Activated CD4-positive, alpha-beta memory T cell treated with anti-CD3 and anti-CD28 coated beads for 36 hours (primary cell): ENCODE results near the gene NISCH. TPM values are rescaled to one million over a fixed set of nuclear protein-coding genes. Genes with fewer than 3 reads are reported as not detected.
A peak's percentile ranks its signal among the peaks of the same experiment; 100 is the strongest.

Source experiments
- CTCF ChIA-PET: fragments of 350-600 bp; sonication (Branson Sonifier 250); formaldehyde crosslinking; loops from one replicate; lab custom pipeline; 2021; ENCODE audit warnings: antibody characterized with exemption, inconsistent platforms; lab: Charles Lee
- POLR2A ChIA-PET: fragments of 350-600 bp; sonication (Branson Sonifier 250); formaldehyde crosslinking; loops from one replicate; lab custom pipeline; 2021; ENCODE audit warnings: antibody characterized with exemption; lab: Charles Lee
- DNase-seq: peaks from one replicate; pipeline ENCODE4 v3.0.0-alpha.2; 2020
- H3K27ac Mint-ChIP-seq: one replicate; pipeline ENCODE4 v1.8.0; 2021; ENCODE audit warnings: mixed read lengths
- H3K27me3 Mint-ChIP-seq: one replicate; pipeline ENCODE4 v1.8.0; 2021; ENCODE audit warnings: mixed read lengths
- H3K36me3 Mint-ChIP-seq: one replicate; pipeline ENCODE4 v1.8.0; 2021; ENCODE audit warnings: mixed read lengths
- H3K4me1 Mint-ChIP-seq: one replicate; pipeline ENCODE4 v1.8.0; 2021; ENCODE audit warnings: low read depth, mixed read lengths
- H3K4me3 Mint-ChIP-seq: one replicate; pipeline ENCODE4 v1.8.0; 2021; ENCODE audit warnings: mild to moderate bottlenecking, mixed read lengths
- H3K9me3 Mint-ChIP-seq: one replicate; pipeline ENCODE4 v1.8.0; 2021; ENCODE audit warnings: mixed read lengths
- intact Hi-C: fragments of 100-400 bp; cut with micrococcal nuclease; formaldehyde crosslinking; loops from one replicate; pipeline ENCODE4 v1.15.1; 2023
- total RNA-seq, 2 experiments: library from RNA; stranded (reverse); gene quantifications; one replicate each; pipeline ENCODE4 v1.2.3, GENCODE V29; 2021

NISCH gene
- 10 to 100 TPM; 50.8 to 60.2 TPM for total RNA-seq

DNA sequence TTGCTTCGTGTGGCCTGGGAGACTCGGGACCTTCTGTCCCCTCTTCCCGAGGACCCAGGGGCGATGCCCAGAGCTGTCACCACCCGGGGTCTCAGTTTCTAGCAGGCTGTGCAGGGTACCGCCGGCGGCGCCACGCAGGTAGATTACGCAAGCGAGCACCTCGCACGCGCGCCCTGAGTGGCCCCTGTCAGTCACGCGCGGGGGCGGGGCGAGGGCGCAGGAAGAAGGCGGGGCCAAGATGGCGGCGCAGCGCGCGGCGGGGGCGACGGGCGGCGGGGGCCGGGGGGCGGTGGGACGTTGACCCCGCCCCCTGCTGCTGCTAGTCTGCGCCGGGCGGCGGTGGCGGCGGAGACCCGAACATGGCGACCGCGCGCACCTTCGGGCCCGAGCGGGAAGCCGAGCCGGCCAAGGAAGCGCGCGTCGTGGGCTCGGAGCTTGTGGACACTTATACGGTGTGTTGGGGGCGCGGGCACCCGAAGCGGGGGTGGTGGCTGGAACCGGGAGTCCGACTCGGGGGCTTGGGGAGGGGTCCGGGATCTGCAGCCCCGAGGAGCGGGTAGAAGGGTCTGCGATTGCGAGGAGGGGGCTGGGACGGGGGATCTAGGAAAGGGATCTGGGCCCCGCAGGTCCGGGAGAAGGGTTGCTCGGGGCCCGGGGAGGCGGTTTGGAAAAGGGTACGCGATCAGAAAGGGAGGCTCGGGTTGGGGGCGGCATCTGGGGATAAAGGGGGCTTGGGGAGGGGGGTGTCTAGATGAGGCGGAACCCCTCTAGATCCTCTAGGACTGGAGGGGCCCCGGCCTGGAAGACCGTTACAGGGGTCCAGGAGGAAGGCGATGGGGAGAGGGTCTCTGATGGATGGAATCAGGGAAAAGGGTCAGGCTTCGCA lies at the start of gene NISCH:
Gene NISCH, plus strand, starts transcription at position 322 of the 886 bp plus-strand sequence. Its CDS starts 38 bp downstream, at position 360.
- peak within 1 kb of the TSS; percentile 89 for H3K4me3 Mint-ChIP-seq
- H3K27me3 Mint-ChIP-seq = no peaks in the 10 kb centered on the region
- ChIA-PET CTCF (interaction anchor here (1.4 to 2.7 kb wide), 2 partner anchors 9 to 43 kb away, joined by 5 to 12 read pairs; no protein-coding TSS in a partner anchor), POLR2A (interaction anchor here (0.7 kb wide), 1 partner anchor 36 kb away, joined by 3 read pairs; no protein-coding TSS in a partner anchor)
- peak within 1 kb of the TSS; percentile 87 for H3K27ac Mint-ChIP-seq
- H3K9me3 Mint-ChIP-seq = no peaks in the 10 kb centered on the region
- intact Hi-C loops = loop anchor here (1.0 to 5.0 kb wide), 3 partner anchors 81 to 252 kb away; partner anchors contain the start of genes GLT8D1, GNL3, PBRM1 and SPCS1
- DNase-seq = peak; percentile 97
- peaks cover 35% of the 10 kb centered on the region for H3K4me1 Mint-ChIP-seq
- H3K36me3 Mint-ChIP-seq = peaks cover 17% of the 10 kb centered on the region

DNA sequence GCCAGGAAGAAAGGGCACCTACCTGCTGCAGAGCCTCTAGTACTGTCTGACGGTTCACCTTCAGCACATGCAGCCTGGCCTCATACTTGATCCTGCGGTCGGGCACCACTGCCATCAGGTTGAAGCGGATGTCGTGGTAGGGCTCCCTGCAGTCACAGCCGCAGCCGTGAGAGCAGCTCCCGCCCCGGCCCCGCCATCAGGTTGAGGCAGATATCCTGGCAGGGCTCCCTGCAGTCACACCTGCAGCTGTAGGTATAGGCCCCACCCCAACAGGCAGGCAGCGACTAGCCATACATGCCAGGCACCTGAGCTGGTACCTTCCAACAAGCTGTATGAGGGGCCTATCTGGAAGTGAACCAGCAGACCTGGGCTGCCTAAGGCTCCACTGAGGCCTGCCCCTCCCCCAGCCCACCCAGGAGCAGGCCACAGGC lies 49.2 kb upstream of the NISCH start:
- ChIA-PET CTCF (interaction anchor here (1.1 to 1.2 kb wide), 2 partner anchors 42 to 67 kb away, joined by 3 to 6 read pairs; no protein-coding TSS in a partner anchor), POLR2A (no interaction called here)
- intact Hi-C loops = no loop called here
- Mint-ChIP-seq H3K4me1 (peaks cover 16% of the 10 kb centered on the region), H3K27ac (no peak overlapping the region), H3K4me3 (no peak overlapping the region), H3K27me3 (no peaks in the 10 kb centered on the region), H3K9me3 (no peaks in the 10 kb centered on the region), H3K36me3 (peaks cover 39% of the 10 kb centered on the region)
- no peak for DNase-seq

DNA sequence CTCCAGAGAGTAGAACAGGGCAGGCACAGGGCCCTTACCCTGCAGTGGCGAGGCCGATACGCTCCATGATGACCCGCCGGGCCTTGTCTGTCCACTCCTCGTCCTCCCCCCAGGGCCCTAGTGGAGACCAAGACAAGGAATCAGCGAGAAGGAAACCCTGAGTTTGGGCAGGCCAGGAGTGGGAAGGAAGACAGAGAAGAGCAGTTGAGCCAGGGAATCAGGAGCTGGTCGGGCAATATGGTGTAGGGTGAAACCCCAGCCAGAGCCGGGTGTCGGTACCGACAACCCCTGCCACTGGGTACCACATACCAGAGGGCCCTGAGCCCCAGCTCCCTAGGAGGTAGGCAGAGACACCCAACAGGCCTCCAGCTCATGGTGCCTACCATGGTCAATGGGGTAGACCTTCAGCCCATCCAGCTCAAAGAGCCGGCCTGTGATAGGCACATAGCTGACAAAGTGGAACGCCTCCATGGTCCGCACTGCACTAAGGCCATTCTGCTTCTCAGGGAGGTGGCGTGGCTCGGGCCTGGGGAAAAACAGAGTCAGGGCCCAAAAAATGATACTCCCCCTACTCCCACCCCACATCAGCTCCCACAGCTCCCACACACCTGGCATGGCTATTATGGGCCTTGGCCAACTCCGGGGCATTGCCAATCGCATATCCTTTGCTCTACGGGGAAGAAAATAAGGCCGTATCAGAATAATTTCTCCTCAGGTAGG lies 48.5 kb upstream of the NISCH start:
- CTCF ChIA-PET = interaction anchor here (1.1 kb wide), 1 partner anchor 41 kb away, joined by 3 read pairs; no protein-coding TSS in a partner anchor
- H3K27ac Mint-ChIP-seq = no peak overlapping the region
- POLR2A ChIA-PET = no interaction called here
- no peaks in the 10 kb centered on the region for H3K27me3 Mint-ChIP-seq
- peaks cover 22% of the 10 kb centered on the region for H3K4me1 Mint-ChIP-seq
- no peak overlapping the region for H3K4me3 Mint-ChIP-seq
- H3K9me3 Mint-ChIP-seq = no peaks in the 10 kb centered on the region
- peaks cover 39% of the 10 kb centered on the region for H3K36me3 Mint-ChIP-seq
- intact Hi-C loops = no loop called here
- DNase-seq = no peak

DNA sequence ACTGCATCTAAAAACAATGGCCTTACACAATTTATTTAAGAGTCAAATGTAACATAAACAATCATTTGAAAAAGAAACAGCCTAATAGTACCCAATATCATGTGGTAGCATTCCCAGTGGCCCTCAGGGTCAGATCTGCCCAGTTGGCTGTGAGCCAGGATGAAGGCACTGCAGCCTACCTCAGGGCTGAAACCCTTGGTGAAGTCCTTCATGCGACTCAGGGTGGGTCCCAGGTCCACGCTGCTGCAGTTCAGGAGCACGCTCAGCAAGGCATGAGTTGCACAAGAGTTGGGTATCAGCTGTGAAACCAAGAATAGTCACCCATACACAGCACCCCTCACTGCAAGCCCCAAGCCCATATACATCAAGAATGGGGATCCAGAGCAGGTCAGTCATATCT lies 47.6 kb upstream of the NISCH start:
- Mint-ChIP-seq H3K9me3 (no peaks in the 10 kb centered on the region), H3K36me3 (peaks cover 39% of the 10 kb centered on the region), H3K27ac (no peak overlapping the region), H3K27me3 (no peaks in the 10 kb centered on the region), H3K4me1 (peaks cover 24% of the 10 kb centered on the region), H3K4me3 (peak overlapping the region; percentile 84)
- ChIA-PET POLR2A (no interaction called here), CTCF (no interaction called here)
- intact Hi-C loops = no loop called here
- DNase-seq = no peak

DNA sequence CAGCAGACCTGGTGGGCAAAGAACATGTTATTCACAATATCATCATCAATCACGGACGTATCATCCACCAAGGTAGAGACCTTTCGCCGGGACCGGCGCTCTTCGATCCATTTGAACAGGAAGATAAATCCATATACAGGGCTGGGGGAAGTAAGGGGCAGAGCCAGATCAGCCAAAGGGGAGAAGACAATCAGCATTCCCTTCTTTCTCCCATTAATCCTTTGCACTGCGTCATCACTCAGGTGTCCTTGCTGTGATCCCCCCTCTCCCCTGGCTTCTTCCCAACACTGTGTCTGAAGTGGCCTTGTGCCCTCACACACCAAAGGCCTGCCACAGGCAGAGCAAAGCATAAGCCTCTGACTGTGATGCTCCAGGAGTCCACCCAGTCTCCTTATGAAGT lies 46.9 kb upstream of the NISCH start:
- DNase-seq = no peak
- ChIA-PET CTCF (no interaction called here), POLR2A (no interaction called here)
- Mint-ChIP-seq H3K4me1 (peaks cover 24% of the 10 kb centered on the region), H3K27ac (peak overlapping the region; percentile 89), H3K4me3 (peak overlapping the region; percentile 84), H3K36me3 (peaks cover 34% of the 10 kb centered on the region), H3K9me3 (no peaks in the 10 kb centered on the region), H3K27me3 (no peaks in the 10 kb centered on the region)
- intact Hi-C loops = no loop called here

DNA sequence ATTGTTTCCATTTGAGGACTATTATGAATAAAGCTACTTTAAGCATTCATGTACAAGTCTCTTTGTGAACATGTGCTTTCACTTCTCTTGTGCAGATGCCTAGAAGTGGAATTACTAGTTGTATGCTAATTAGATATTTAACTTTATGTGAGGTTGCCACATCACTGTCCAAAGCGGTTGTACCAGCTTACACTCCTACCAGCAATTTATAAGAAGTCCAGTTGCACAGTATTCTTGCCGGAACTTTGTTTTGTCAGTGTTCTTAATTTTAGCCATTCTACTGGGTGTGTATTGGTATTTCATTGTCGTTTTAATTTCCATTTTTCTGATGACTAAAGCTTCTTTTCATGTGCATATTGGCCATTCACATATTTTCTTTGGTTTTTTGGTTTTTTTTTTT lies 39.6 kb upstream of the NISCH start:
- ChIA-PET CTCF (interaction anchor here (1.0 to 1.3 kb wide), 2 partner anchors 31 to 32 kb away, joined by 3 to 5 read pairs; no protein-coding TSS in a partner anchor), POLR2A (no interaction called here)
- Mint-ChIP-seq H3K4me3 (no peak overlapping the region), H3K36me3 (peaks cover 6% of the 10 kb centered on the region), H3K9me3 (no peaks in the 10 kb centered on the region), H3K27me3 (no peaks in the 10 kb centered on the region), H3K27ac (no peak overlapping the region), H3K4me1 (peaks cover 9% of the 10 kb centered on the region)
- intact Hi-C loops = no loop called here
- no peak for DNase-seq

DNA sequence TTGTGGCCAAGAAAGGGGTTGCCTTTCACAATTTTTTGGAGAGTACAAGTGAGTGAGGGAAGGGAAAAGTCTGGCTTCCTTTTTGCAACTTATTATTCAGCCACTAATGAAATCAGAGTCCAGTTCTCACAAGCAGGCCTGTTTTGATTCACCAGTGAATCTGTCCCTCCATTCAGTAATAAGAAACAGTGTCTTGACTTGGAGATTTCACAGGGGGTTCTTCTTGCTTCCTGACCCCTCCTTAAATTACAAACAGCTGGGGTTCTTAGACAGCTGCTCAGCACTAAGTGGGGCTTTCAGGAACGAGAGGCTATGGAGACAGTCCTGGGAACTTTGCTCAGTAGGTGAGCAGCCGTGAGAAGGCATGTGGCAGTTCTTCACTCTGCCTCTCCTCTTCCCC lies 35.0 kb upstream of the NISCH start:
- no peak overlapping the region for H3K27ac Mint-ChIP-seq
- ChIA-PET CTCF (interaction anchor here (1.3 to 3.6 kb wide), 4 partner anchors 8 to 25 kb away, joined by 3 to 19 read pairs (median 5); partner anchors contain the start of gene SEMA3G), POLR2A (no interaction called here)
- no peak for DNase-seq
- H3K27me3 Mint-ChIP-seq = no peaks in the 10 kb centered on the region
- no peak overlapping the region for H3K4me3 Mint-ChIP-seq
- H3K9me3 Mint-ChIP-seq = no peaks in the 10 kb centered on the region
- peaks cover 2% of the 10 kb centered on the region for H3K4me1 Mint-ChIP-seq
- intact Hi-C loops = no loop called here
- peaks cover 1% of the 10 kb centered on the region for H3K36me3 Mint-ChIP-seq

DNA sequence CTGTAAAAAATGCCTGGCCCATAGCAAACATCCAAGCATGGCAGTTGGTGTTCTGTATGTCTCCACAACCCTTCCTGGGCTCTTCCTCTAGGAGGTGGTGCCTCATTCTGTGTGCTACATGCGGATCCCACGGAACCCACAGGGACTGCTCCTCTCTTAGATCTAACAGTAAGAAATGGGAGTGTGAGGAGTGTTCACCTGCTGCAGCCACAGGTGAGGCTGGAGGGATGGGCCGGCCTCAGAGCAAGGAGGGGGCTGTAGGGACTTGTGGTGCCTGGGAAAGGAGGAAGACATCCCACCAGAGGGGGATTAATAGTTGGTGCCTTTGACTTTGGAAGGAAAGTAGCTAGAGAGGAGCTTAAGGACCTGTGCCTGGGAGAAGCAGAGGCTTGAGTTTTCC lies 32.7 kb upstream of the NISCH start:
- Mint-ChIP-seq H3K4me3 (no peak overlapping the region), H3K27ac (no peak overlapping the region), H3K4me1 (no peaks in the 10 kb centered on the region), H3K9me3 (no peaks in the 10 kb centered on the region), H3K27me3 (no peaks in the 10 kb centered on the region), H3K36me3 (peaks cover 1% of the 10 kb centered on the region)
- intact Hi-C loops = no loop called here
- CTCF ChIA-PET = interaction anchor here (0.7 kb wide), 1 partner anchor 10 kb away, joined by 4 read pairs; no protein-coding TSS in a partner anchor
- POLR2A ChIA-PET = no interaction called here
- DNase-seq = no peak

DNA sequence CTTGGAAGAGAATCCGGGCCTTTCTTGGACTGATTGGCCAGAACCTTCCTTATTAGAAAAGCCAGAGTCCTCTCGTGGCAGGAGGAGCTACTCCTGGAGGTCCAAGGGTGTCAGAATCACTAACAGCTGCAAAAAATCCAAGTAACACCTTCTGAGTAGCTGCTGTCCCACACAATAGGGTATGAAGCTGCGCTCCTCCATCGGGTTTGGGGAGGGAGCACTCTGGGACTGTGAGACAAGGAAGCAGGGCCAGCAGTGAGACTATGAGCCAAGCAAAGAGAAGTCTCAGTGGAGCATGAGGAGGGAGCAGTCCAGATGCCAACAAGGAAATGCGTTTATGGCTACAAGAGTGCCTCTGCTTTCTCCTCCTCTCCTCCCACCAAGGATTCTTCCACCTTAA lies 32.2 kb upstream of the NISCH start:
- POLR2A ChIA-PET = no interaction called here
- Mint-ChIP-seq H3K36me3 (peaks cover 1% of the 10 kb centered on the region), H3K4me3 (no peak overlapping the region), H3K9me3 (no peaks in the 10 kb centered on the region), H3K27me3 (no peaks in the 10 kb centered on the region), H3K27ac (no peak overlapping the region), H3K4me1 (no peaks in the 10 kb centered on the region)
- DNase-seq = no peak
- intact Hi-C loops = no loop called here
- CTCF ChIA-PET = interaction anchor here (0.7 kb wide), 1 partner anchor 11 kb away, joined by 4 read pairs; no protein-coding TSS in a partner anchor

DNA sequence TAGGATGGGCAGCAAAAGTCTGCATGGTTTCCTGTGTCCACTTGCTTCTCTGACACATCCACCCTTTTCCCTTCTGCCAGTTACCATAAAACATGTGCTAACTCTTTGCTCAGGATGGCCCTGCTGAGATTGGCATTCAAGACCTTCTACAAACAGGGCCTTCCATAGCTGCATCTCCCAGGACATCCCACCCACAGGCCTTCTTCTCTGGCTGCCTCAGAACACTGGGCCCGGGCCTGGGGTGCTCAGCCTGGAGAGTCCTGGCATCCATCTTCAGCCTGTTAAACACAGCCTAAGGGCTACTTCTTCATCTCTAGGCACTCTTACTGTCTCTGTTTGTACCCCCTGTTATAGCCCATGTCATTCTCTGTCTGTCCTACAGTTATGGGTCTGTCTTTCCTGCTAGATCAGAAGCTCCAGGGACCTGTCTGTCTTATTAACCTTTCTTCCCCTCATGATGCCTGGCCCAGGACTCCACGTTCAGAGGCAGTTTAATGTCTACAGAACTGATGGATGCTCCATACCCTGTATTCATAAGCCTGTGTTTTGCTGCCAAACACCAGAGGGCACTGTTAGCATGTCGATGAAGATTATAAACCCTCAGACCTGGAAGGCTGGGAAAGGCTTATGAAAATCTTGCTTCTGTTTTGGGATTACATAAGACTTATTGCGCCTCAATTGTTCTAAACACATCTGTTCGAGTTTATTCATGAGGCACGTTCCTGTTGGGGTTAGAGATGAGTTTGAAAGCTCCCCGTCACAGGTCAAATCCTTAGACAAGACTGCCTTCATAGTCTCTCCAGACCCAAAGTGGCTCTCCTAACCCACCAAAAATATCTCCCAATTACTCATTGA lies 27.0 kb upstream of the NISCH start:
- Mint-ChIP-seq H3K4me3 (no peak overlapping the region), H3K9me3 (no peaks in the 10 kb centered on the region), H3K4me1 (peaks cover 3% of the 10 kb centered on the region), H3K27ac (no peak overlapping the region), H3K36me3 (no peaks in the 10 kb centered on the region), H3K27me3 (no peaks in the 10 kb centered on the region)
- intact Hi-C loops = loop anchor here (1.0 kb wide), 1 partner anchor 17 kb away; the partner anchor contains the start of gene SEMA3G
- ChIA-PET CTCF (interaction anchor here (0.8 to 10.7 kb wide), 9 partner anchors 8 to 208 kb away, joined by 3 to 172 read pairs (median 5); partner anchors contain the start of gene SEMA3G), POLR2A (no interaction called here)
- peak; percentile 37 for DNase-seq

DNA sequence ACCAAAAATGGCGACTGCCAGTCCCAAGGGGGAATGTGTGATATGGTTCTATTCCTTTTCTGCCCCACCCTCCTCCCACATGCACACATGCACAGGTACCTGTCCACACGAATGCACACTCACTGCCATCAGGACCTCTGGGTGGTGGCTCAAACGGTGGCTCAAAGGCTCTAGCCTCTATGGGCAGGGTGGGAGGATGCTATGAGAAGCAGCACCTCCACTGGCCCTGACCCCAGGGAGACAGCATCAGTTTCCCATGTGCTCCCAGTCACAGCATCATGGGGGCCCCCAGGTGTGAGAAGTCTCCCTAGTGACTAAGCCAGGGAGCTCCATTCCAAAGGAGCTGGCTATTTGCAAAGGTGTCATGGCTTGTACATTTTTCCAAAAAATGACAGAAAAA lies 26.4 kb upstream of the NISCH start:
- H3K36me3 Mint-ChIP-seq = no peaks in the 10 kb centered on the region
- H3K27ac Mint-ChIP-seq = no peak overlapping the region
- CTCF ChIA-PET = interaction anchor here (0.7 to 10.7 kb wide), 9 partner anchors 8 to 209 kb away, joined by 3 to 172 read pairs (median 5); partner anchors contain the start of gene SEMA3G
- POLR2A ChIA-PET = no interaction called here
- no peak for DNase-seq
- H3K4me3 Mint-ChIP-seq = no peak overlapping the region
- no peaks in the 10 kb centered on the region for H3K9me3 Mint-ChIP-seq
- no peaks in the 10 kb centered on the region for H3K27me3 Mint-ChIP-seq
- intact Hi-C loops = no loop called here
- H3K4me1 Mint-ChIP-seq = peaks cover 3% of the 10 kb centered on the region
